ENCODE results near the gene NKX2-2.

NKX2-2 gene

GRCh38 chr20:21521596-21522480 is 8.0 kb upstream of the NKX2-2 start:
- no peak for DNase-seq (ENCODE audit: low read depth)

DNA sequence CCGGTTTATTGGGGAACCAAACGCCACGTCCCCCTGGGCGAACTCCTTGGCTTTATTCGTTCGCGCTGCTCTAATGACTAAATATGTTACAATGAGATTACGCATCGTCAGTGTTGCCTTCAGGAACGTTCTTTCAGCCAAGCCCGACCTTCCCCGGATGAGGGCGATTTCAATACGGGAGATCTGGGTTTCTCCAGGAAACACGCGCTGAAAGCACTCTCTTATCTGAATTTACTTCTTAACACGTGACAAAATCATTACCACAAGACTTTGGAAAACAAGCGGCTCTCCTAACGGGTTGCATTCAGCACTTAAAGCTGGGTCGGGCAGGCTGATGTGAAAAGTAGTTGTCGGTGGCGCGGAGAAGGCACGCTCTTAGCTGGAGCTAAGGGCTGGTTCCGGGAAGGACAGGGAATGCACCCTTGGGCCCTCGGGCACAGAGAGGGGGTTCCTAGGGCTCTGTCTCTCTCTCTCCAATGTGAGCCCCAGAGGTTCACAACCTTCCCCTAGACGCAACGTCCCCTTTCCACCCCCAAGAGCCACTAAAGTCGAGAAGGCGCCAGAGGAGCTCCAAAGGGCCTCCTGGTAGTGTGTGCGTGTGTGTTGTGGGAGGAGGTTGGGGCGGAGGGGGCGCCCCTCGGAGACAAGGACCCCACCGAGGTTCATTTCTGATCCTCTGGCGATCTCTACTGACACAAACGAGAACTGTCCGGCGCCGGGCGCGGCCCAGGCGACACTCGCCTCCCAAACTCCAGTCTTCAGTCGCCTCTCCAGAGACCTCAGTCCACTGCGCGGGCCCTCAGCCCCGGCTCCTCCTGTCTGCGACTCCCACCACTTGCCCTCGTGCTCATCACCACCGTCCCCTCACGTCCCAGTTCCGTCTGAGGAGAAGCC is 7.1 kb upstream of the NKX2-2 start:
- DNase-seq (ENCODE audit: low read depth) = no peak

- no peak for DNase-seq (ENCODE audit: low read depth)
Observed at GRCh38 chr20:21519136-21519584, 5.3 kb upstream of the NKX2-2 start.

- no peak for DNase-seq (ENCODE audit: low read depth)
Observed at GRCh38 chr20:21518292-21518991, 4.6 kb upstream of the NKX2-2 start.

- no peak for DNase-seq (ENCODE audit: low read depth)
Observed at GRCh38 chr20:21517566-21518277, 3.9 kb upstream of the NKX2-2 start.

DNA sequence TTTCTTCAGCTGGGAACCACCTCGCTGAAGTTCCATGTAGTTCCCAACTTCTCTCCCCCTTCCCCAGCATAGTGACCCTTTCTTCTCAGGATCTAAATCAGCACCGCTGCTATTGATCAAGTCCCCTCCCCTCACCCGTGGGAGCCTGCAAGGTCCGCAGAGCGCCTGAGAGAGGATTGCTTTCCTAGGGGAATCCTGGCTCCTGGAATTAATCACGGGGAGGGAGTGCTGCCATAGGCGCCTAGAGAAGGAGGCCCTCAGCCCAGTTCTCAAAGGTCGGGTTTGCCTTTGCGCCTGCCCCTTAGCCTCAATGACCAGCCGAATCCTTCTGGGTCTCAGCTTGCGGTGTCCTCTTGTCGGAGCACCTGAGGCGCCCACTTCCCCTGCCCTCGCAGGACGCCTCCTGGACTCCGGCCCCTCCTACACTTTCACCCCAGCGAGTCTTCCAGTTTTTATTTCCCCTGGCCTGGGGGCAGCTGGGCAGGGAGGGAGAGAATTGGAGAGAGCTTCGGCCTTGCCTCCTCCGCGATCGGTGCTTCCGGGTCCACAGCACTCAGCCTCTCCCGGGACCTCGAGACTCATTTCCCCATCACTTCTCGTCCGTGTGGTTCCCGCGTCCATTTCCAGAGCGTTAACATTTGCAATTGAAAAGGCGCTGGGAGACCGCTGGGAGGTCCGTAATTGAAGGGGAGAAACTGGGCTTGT is 3.1 kb upstream of the NKX2-2 start:
- DNase-seq (ENCODE audit: low read depth) = no peak

GRCh38 chr20:21516180-21516567 is 2.3 kb upstream of the NKX2-2 start:
- DNase-seq (ENCODE audit: low read depth) = no peak

GRCh38 chr20:21515300-21516179 is 1.7 kb upstream of the NKX2-2 start:
- DNase-seq (ENCODE audit: low read depth) = no peak

DNA sequence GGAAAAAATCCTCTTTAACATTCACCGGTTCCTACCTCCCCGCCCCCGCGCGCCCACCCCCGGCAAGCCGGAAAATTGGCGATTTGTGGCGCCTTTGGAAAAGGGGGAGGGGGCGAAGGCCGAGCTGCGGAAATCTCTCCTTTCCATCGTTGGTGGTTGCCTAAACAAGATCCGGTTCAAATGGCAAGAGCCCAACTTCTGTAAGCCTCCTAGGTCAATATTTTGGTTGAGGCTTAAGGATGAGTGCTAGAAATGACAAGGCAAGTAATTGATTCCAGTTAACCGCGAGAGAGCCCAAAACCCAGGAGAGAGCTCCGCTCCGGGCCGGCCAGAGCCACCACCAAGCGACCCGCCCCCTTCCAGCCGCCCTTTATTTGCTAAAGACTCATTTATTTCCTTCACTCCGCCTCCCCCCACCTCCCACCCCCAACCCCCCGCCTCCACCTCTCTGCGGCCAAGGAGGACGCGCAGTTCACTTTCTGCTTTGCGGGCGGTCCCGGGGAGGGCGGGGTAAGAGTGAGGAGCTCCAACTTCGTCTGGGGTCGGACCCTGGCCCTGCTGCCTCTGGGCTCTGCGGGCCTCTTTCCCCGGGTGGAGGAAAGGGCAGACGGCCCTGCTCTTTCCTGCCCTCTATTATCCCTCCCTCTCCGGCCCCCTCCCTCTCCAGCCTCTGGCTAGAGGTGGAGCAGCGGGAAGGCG is 838 bp upstream of the NKX2-2 start:
- DNase-seq (ENCODE audit: low read depth) = no peak

DNA sequence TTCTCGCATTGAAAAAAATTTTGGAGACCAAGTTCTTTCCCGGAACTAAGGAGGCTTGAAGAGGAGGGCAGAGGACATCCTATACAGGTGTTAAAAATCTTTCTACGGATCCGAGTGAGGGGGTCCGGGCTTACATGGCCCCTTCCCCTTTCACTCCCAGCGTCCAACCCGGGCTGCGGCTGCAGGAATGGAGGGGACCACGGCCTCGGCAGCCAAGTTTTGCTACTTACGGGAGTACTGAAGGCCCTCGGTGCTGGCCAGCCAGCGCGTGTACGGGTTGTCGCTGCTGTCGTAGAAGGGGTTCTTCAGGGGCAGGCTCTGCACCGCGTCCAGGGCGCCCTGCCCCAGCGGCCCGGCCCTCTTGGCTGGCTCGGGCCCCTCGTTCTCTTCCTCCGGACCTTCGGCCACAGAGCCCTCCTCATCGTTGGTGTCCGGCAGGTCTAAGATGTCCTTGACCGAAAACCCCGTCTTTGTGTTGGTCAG is 642 bp downstream of the NKX2-2 start:
- DNase-seq (ENCODE audit: low read depth) = no peak

- no peak for DNase-seq (ENCODE audit: low read depth)
Observed at GRCh38 chr20:21512634-21513180, 1.2 kb downstream of the NKX2-2 start.

GRCh38 chr20:21511850-21512633 is 1.8 kb downstream of the NKX2-2 start:
- DNase-seq (ENCODE audit: low read depth) = no peak

GRCh38 chr20:21511485-21511849 is 2.4 kb downstream of the NKX2-2 start:
- DNase-seq (ENCODE audit: low read depth) = no peak

DNA sequence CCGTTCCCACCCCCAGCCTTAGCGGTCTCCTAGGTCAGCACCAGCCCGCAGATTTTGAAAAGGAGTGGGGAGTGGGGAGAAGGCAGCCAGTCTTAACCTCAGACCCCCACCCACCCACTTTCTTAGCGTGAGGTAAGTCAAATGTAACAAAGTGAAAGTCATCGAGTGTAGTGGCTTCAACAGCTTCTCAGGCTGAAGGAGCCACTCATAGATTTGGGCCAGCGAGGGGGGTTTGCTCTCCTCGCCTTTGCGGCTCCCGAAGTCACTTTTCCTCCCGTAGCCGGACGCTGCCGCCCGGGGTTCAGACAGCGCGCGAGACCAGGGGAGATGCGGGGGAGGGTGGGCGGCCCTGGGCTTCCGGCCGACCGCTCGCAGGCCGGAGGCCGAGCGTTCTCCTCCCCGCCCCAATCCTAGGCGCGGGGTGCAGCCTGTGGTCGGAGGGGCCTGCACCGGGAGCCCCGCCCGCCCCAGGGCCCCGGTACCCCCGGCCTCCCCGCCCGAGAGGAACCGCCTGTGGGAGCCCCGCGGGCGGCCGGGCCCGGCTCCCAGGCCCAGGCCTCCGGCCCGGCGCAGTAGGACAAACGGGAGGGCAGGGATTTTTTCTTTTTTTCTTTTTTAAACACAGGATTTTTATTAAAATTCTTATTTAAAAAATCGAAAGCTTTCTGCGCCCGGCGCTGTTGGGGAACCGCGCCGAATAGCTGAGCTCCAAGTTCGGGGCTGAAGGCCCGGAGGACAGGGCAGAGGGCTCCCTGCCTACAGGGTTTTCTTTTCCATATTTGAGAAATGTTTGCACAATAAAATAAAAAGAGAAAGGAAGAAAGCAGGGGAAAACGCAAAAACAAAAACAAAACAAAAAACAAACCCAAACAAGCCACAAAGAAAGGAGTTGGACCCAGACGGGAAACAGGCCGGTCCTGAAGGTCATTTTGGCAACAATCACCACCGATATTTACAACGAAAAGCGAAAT is 3.2 kb downstream of the NKX2-2 start:
- DNase-seq (ENCODE audit: low read depth) = no peak

DNA sequence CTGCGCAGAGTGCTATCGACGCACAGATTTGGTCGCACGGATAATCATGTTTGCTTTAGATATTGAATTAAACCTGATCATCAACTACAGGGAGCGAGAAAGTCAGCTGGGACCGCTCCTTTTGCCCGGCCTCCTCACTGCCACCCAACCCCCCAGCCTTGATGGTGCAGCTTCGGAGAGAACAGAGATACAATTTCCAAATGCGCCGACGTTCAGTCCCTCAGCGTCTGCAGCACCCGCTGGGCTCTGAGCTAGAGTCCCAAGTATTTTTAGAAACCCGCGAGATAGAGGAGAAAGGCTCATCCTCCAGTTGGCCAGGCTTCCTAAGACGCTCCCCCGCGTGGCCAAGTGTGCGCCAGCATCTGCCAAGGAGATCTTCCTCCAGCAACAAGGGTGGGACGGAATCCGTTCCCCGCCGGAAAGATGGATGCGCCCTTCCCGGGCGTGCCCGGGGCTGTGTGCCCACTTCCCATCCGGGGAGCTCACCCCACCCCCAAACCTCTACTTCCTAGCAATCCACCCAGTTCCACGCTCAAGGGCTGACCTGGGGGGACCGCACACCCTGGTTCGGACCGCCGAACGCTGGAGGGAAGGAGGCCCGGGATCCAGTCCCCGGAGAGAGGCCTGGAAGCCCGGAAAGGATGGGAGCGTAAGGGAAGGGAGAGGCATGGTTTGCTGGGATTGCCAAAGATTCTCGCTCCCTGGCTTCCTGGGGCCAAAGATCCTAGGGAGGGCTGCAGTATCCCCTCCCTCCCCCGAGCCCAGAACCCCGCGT is 4.1 kb downstream of the NKX2-2 start:
- no peak for DNase-seq (ENCODE audit: low read depth)

- no peak for DNase-seq (ENCODE audit: low read depth)
Observed at GRCh38 chr20:21509079-21509596, 4.7 kb downstream of the NKX2-2 start.
